GM18907 (cell line): ENCODE measurements around the gene NRTN.
"Not testable (repeated sequence)": the region's sequence is repeated elsewhere in the genome, so short reads cannot be mapped to it uniquely, and the experiment has no call there.

Source experiments
- ATAC-seq: cut with Tn5 transposase; IDR thresholded peaks from one replicate; pipeline ENCODE4 v1.9.1; 2021; ENCODE audit warnings: mild to moderate bottlenecking, moderate library complexity; ENCODE audit not compliant: unreplicated experiment

Gene NRTN

DNA sequence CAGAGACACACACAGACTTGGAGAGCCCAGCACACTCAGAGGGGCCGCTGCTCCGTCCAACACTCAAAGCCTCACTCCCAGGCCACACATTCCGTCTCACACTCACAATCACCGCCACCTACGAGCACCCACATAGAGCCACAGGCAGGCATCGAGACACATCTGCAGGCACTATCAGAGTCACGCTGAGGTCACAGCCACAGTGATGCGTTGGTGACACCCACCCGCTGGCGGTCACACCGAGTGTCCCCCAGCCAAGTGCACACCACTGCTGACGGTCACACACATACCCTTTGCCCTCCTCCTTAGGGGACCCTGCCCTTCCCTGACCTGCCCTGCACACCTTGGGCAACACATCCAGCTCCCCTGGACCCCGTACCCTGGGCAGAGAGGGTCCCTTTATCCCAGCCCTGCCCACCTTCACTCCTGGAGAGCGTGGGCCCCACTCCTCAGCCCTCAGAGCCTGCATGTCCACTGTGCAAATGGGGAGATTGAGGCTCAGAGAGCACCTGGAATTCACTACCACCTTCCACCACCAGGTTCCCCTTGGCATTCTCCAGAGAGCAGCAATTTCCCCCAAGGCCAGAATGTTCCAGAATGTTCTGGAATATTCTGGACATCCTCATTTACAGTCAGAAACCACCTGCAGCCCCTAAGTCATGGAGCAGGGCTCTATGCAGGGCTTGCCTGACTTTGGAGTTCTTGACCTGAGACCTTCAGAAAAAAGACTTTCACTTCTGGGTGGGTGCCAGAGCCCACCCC is 60.0 kb downstream of the NRTN start:
- ATAC-seq = no peak

GRCh38 chr19:5865772-5866171 is 60.9 kb downstream of the NRTN start:
- no peak for ATAC-seq

GRCh38 chr19:5867201-5868136 is 62.6 kb downstream of the NRTN start:
- no peak for ATAC-seq

GRCh38 chr19:5870986-5871394 is 66.1 kb downstream of the NRTN start:
- no peak for ATAC-seq

GRCh38 chr19:5873617-5874199 is 68.8 kb downstream of the NRTN start:
- ATAC-seq = no peak

DNA sequence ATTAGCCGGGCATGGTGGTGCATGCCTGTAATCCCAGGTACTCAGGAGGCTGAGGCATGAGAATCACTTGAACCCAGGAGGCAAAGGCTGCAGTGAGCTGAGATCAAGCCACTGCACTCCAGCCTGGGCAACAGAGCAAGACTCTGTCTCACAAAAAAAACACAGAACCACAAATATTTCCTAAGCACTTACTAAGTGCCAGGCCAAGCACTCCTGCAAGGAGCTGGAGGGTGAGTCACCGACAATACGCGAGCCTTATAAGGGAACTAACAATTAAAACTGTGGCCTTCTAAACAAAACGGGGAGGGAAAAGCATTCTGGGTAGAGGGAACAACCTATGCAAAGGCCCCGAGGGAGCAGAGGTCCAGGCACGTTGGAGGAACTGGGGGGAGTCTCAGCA is 69.6 kb downstream of the NRTN start:
- not testable (repeated sequence) for ATAC-seq

DNA sequence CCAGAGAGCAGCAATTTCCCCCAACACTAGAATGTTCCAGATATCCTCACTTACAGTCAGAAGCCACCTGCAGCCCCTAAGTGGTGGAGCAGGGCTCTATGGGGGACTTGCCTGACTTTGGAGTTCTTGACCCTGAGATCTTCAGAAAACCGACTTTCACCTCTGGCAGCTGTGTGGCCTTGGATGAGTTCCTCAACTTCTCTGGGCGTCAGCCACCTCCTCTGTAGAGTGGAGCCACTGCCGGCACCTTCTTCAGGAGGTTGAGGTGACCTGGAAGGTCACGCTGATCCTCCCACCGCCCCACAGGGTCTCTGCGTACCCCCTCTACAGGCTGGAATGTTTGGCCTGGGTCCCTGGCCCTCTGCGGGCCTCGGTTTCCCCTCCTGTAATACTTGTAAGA is 72.6 kb downstream of the NRTN start:
- ATAC-seq = no peak

DNA sequence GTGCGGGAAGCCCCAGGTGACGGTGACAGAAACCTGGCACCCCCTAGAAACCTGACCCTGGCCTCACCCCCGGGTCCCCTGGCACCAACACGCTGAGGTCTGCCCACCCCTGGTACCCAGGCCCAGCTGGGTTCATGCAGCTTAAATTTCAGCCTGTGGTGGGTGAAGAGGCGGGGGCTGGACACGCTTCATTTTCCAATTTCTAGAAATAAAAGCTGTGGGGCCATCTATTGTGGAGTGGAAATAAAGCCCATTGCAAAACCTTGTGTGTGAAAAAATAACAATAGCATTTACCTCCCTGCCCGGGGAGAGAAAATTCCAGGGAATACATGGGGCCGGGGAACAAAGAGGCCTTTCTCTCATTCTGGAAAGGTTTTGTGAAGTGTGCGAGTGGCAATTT is 73.0 kb downstream of the NRTN start:
- ATAC-seq = no peak
